NCI-H2227 treated with DMSO at 0.1 percent for 48 hours (cell line): ENCODE data around the gene TMC3.

Experiments used
- DNase-seq: peaks from one replicate; lab custom pipeline; 2025; lab: John Stamatoyannopoulos, UW

Gene TMC3

DNA sequence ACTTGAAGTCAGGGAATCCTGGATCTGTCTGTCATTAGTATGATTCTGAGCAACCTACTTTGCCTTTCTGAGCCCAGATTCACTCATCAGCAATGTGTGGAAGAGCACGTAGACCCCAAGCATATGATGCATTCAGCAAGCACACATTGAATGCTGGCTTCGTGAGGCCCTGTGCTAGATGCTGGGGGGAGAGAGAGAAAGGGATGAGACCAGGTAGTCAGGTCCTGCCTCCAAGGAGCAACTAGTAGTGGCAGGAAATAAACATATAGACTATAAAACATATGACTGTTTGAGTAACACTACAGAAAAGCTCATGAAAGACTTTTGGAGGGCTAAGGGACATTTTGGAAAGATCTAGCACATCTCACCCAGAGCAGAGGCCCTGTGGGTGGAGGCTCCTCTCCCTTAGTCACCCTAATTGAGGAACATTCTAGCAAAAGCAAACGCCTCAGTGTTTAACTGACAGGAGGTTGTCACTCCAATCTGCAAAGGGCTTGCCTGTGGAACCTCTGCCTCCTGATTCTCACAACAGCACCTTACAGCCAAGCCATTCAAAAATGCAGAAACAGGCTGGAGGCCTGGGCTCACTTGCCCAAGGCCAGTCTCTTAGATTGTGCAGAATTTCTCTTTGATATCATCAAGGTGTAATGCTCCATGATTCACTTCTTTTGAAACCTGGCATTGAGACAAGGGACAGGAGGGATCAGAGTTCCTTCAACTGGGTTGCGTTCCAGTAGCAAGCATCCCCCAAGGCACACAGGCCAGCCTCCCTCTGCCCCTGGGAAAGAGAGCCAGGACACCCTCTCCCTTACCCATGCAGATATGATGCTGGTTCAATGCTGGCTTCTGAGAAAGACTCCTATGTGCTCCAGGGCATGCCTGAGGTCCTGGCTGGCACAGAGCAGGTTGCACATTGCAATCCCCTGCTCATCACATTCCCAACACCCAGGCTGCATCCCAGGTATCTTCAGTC is 76.1 kb downstream of the TMC3 start:
- no peak for DNase-seq

DNA sequence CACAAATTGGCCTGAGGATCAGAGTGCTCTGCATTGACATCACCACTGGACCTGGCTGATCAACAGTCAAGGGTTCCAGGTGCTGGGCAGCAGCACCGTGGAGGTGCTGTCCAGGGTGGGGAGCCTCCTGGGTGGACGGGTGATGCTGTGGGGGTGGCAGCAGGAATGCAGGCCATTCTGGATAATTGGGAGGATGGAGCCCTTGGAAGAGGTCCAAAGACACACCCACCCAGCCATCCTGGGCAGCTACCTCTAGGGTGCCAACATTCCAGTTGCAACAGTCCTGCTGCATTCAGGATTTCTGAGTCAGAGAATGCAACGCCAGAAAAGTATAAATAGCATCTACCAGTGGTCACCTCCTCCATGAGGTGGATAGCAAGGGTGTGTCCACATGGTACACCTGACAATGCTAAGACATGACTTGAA is 76.9 kb downstream of the TMC3 start:
- DNase-seq = no peak

DNA sequence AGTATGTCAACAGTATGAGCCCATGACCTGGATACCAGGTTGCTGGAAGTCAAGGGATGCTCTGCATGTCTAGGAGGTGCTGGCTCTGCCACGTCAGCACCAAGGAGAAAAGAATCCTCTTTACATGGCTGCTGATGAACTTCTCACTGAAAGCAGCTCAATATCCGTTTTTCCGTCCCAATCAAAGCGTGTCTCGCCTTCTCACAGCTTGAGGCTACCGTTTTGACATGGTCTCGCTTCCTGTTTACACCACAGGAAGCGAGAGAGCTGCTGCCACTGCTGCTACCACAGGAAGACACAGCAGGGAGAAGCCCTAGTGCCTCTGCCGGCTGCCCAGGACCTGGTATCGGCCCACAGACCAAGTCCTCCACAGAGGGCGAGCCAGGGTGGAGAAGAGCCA is 77.3 kb downstream of the TMC3 start:
- no peak for DNase-seq

DNA sequence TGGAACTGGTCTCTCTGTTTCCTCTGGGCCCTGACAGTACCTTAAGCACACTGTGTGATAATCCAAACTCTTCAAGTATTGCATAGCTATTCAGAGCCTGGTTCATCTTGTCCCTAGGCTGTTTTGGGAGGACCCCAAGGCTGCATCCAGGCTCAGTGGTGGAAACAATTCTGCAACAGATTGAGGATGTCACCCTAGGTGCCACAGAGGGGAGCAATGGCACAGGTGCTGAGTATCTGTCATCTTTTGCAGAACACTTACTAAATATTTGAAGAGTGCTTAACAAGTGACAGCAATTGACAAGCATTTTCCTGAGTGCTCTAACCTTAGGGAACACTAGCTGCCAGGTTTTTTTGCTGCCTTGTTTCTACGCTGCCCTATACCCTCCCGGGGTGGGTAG is 77.8 kb downstream of the TMC3 start:
- no peak for DNase-seq

- no peak for DNase-seq
Measured at GRCh38 chr15:81295486-81296121, 78.4 kb downstream of the TMC3 start.

GRCh38 chr15:81294516-81294880 is 79.5 kb downstream of the TMC3 start:
- no peak for DNase-seq

DNA sequence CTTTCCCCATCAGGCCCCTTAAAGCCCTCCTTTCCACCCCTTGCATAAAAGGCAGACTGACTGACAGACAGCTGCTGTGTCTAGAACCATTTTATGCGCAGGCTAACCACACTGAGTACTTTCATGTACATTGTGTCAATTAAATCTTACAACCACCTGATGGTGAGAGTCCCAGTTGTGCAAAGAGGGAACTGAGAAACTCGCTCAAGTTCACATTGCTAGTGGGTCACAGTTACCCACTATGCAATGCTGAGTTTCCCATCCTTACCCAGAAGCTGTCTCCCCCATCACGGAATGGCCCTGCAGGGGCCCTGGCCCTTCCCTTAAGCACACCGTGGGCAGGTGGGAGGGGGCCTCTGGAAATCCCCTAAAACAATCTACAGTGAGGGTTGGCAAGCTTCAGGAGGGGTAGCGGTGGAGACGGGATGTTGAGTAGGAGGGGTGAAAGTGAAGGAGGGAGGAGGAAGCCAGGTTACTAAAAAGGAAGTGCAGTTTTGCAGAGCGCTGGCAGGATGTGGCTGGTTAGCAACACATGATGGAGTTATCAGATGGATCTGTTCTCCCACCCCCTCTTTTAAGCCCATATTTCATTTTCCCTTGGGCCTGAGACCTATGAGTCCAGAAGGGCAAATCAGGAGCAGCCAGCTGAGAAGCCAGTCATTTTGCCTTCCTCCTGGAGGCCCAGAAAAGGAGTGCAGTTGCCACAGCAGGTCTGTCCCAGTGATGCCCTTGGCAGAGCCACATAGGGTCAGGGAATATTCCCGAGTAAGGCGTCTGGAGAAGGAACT is 80.1 kb downstream of the TMC3 start:
- DNase-seq = no peak

DNA sequence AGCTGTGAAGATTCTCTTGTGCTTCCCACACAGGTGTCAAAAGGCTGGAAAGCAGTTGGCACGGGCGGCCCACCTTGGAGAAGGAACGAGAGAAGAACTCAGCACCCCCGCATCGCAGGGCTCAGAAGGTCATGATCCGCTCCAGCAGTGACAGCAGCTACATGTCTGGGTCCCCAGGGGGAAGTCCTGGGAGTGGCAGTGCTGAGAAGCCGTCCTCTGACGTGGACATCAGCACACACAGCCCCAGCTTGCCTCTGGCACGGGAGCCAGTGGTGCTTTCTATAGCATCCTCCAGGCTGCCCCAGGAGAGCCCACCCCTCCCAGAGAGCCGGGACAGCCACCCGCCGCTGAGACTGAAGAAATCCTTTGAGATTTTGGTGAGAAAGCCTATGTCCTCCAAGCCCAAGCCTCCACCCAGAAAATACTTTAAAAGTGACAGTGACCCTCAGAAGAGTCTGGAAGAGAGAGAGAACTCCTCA is 81.5 kb downstream of the TMC3 start:
- DNase-seq = no peak

DNA sequence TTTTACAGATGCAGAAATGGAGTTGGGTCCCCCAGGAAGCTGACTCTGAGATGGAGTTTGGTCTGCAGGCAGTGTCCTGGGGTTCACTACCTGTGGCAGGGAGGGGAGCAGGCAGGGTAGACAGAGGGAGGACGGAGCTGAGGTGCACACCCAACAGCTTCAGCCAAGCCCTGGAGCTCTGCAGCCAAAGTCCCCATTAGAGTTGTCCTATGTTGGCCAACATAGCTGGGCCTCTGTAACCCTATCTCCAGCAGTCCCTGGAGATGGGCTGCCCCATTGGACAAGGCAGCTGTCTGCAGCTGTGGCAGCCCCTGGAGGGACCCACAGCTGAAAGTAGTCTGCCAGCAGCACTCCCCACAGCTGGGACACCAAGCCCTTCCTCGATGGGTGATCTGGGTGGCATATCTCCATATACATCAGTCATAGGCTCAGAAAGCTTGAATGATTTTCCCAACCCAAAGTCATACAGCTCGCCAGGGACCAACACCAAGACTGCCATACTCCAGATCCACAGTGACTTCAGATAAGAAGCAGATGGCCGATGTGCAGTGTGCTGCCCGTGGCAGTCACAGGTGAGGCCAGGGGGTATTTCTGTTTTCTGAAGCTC is 82.0 kb downstream of the TMC3 start:
- DNase-seq = no peak

- no peak for DNase-seq
Measured at GRCh38 chr15:81289910-81290309, 84.1 kb downstream of the TMC3 start.

- no peak for DNase-seq
Measured at GRCh38 chr15:81288616-81289015, 85.4 kb downstream of the TMC3 start.

GRCh38 chr15:81288040-81288439 is 86.0 kb downstream of the TMC3 start:
- no peak for DNase-seq

DNA sequence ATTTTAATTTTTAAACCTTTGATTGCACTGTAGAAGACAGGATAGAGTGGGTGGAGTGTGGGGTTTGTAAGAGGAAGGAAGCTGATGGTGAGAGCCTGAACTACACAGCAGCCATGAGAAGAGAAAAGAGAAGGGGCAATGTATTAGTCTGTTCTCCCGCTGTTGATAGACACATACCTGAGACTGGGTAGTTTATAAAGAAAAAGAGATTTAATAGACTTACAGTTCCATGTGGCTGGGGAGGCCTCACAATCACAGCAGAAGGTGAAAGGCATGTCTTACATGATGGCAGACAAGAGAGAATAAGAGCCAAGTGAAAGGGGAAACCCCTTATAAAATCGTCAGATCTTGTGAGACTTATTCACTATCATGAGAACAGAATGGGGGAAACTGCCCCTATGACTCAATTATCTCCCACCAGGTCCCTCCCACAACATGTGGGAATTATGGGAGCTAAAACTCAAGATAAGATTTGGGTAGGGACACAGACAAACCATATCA is 87.3 kb downstream of the TMC3 start:
- DNase-seq = no peak

DNA sequence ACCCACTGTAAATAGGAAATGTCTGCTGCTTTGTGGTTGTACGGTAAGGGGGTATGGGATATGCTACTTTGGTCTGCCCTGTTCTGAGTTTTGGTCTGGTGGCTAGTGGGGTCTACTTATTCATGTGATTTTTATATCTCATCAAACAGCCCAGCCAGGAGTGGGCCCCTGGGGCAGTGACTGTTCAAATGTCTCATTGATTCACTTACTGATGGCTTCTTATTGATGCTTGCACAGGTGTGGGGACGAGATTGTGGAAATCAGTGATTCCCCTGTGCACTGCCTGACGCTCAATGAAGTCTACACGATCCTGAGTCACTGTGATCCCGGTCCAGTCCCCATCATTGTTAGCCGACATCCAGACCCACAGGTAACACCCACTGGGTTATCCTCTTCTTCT is 88.6 kb downstream of the TMC3 start:
- DNase-seq = no peak

DNA sequence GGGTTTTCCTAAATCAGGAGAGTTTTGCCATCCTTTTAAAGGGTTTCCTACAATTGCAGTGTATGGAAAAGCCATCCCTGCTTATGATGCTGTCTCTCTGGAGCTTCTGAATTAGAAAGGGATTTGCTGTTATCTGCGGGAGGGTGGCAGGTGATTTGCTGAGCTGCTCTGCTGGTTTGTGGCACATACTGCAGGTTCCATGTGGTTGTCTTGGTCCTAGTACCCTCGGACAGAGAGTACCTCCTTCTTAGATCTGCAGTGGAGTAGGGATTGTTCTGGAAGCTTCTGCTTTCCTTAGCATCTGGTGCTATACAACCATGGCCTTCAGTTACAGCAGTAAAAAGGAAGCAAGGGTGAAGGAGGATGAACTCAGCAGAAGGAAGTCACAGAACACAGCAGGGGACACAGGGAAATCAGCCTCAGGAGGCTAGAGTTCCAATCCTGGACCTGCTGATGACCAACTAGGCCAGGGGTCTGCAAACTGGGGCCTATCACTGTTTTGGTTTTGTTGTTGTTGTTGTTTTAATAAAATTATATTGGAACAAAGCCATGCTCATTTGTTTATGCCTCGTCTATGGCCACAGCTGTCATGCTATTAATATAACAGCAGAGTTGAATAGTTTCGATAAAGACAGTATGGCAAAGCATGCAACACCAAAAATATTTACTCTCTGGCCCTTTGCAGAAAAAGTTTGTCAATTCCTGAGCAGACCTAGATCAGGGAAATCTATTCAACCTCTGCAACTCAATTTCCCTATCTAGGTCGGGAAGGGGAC is 89.6 kb downstream of the TMC3 start:
- DNase-seq = no peak

GRCh38 chr15:81282911-81283310 is 91.1 kb downstream of the TMC3 start:
- no peak for DNase-seq

DNA sequence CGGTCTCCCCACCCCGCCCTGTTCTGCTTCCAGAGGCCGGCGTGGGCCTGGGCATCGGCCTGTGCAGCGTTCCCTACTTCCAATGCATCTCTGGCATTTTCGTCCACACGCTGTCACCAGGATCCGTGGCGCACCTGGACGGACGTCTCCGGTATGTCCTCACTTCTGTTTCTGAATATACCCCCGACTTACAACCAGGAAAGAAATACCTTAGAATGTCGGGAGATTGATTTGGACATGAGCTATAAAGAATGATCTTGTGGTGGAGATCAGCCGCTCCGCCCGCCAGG is 91.5 kb downstream of the TMC3 start:
- DNase-seq = no peak

GRCh38 chr15:81281766-81282605 is 92.0 kb downstream of the TMC3 start:
- DNase-seq = no peak

- no peak for DNase-seq
Measured at GRCh38 chr15:81281456-81281735, 92.6 kb downstream of the TMC3 start.
